Motor neuron (in vitro differentiated cells): ENCODE measurements around the gene ALG13. TPM values are rescaled to one million over a fixed set of nuclear protein-coding genes. Genes with fewer than 3 reads are reported as not detected.
"Not testable (repeated sequence)": the region's sequence is repeated elsewhere in the genome, so short reads cannot be mapped to it uniquely, and the experiment has no call there.

Source experiments
- ATAC-seq, 8 experiments: fragments of 200-7000 bp; cut with Tn5 transposase; replicated peaks in 6 of 8; 2 replicates each; pipeline ENCODE4 v1.8.0; 2021; ENCODE audit warnings: mild to moderate bottlenecking in 8 of 8, moderate library complexity in 8 of 8
- H3K27ac ChIP-seq, 2 donors: fragments of 250-450 bp; sonication (Bioruptor Pico); 2 replicates each; pipeline ENCODE4 v1.9.0; 2021; ENCODE audit warnings: antibody characterized with exemption in 2 of 2, mild to moderate bottlenecking in 2 of 2, moderate library complexity in 1 of 2
- H3K4me1 ChIP-seq, 2 donors: fragments of 250-450 bp; sonication (Bioruptor Pico); replicated peaks in 1 of 2; 2 replicates each; pipeline ENCODE4 v1.6.1; 2021; ENCODE audit warnings: antibody characterized with exemption in 2 of 2, mild to moderate bottlenecking in 2 of 2, moderate library complexity in 1 of 2
- H3K4me3 ChIP-seq, 5 donors: fragments of 250-450 bp; sonication (Bioruptor Pico); 2 replicates each; pipeline ENCODE4 v1.9.0; 2021; ENCODE audit warnings: antibody characterized with exemption in 5 of 5, mild to moderate bottlenecking in 5 of 5, moderate library complexity in 4 of 5
- WGBS, 10 experiments: fragments of 450-650 bp; shearing (Covaris generic); methylation state at CpG; one replicate each; pipeline ENCODE4 v1.0.0; 2022; 5-methylcytosine and 5-hydroxymethylcytosine counted together
- in situ Hi-C, 9 experiments: fragments of 400-800 bp; cut with MboI; loops; one replicate each; pipeline ENCODE4 v1.15.0; 2021; ENCODE audit warnings: low sequenced_read_pairs in 9 of 9, low pct_unique_long_range_greater_than_20kb in 2 of 9; ENCODE audit not compliant: unreplicated experiment in 9 of 9
- total RNA-seq, 8 experiments: library from RNA; unstranded; fragments of 300-600 nt; gene quantifications; 2 replicates each; pipeline versions ENCODE4 v1.2.3 to v1.2.4, GENCODE V29; 2022

Gene ALG13
- total RNA-seq, 8 experiments from 2014 or later, result 23.9 to 60.3 (median 37.2) TPM

DNA sequence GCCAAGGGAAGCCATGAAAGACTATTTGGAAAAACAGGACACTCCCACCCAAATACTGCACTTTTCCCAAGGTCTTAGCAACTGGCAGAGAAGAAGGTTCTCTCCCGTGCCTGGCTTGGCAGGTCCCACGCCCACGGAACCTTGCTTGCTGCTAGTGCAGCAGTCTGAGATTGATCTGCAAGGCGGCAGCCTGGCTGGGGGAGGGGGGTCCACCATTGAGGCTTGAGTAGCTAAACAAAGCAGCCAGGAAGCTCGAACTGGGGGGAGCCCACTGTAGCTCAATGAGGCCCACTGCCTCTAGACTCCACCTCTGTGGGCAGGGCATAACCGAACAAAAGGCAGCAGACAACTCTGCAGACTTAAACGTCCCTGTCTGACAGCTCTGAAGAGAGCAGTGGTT is 103.7 kb downstream of the ALG13 start:
- in situ Hi-C loops, result no loop called here
- 17 to 100% (median 77%) methylated on average over 1 to 2 of the region's 7 CpGs; no CpG with 5 or more reads in 7 of the 10 experiments for WGBS, 10 experiments
- ATAC-seq, result no peak

DNA sequence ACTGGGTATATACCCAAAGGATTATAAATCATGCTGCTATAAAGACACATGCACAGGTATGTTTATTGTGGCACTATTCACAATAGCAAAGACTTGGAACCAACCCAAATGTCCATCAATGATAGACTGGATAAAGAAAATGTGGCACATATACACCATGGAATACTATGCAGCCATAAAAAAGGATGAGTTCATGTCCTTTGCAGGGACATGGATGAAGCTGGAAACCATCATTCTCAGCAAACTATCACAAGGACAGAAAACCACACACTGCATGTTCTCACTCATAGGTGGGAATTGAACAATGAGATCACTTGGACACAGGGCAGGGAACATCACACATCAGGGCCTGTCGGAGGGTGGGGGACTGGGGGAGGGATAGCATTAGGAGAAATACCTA is 109.1 kb downstream of the ALG13 start:
- in situ Hi-C loops, ATAC-seq, H3K4me1 ChIP-seq, H3K27ac ChIP-seq, H3K4me3 ChIP-seq: not testable (repeated sequence)
- WGBS, 10 experiments, result no CpG with 5 or more reads among the region's 1 CpG

More for the DNA sequence above, 103.7 kb downstream of the ALG13 start:
- Histone ChIP-seq H3K4me1 (no peaks in the 10 kb centered on the region), H3K4me3 (no peak overlapping the region), H3K27ac (no peak overlapping the region)

Other genes with a start within 250 kb of the ALG13 start
- gene SERTM2, start 169.5 kb upstream of the ALG13 start, total RNA-seq, result 1 to 10 TPM in 2 of 8 experiments, under 1 TPM in 5, not detected in 1; 0.10 to 4.3 (median 0.57) TPM
- gene TRPC5OS, start 195.0 kb downstream of the ALG13 start, total RNA-seq, result under 1 TPM in 5 of 8 experiments, not detected in 3; 0.05 to 0.50 (median 0.19) TPM